GM21576 (cell line): ENCODE results near the gene PELI2.

Experiments used
- ATAC-seq: cut with Tn5 transposase; IDR thresholded peaks from one replicate; pipeline ENCODE4 v1.9.1; 2021; ENCODE audit warnings: mild to moderate bottlenecking, moderate library complexity; ENCODE audit not compliant: unreplicated experiment

Gene PELI2

DNA sequence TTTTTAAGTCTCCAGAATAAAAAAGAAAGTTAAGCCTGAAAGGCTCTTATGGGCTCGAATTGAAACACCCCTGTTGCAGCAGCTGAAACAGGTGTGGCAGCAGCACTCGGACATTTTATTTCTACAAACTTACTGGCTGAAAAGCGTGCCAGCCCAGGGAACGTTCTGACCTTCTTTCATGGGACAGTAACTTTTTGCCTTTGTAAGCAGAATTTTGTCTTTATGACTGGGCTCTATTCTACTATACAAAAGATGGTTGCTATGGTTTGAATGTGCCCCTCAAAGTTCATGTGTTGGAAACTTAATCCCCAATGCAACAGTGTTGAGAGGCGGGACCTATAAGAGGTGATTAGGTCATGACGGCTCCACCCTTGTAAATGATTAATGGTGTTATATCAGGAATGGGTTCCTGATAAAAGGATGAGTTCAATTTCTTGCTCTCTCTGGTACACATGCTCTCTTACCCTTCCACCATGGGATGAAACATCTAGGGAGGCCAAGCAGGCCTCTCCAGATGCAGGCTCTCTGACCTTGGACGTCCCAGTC is 52.7 kb downstream of the PELI2 start:
- no peak for ATAC-seq

DNA sequence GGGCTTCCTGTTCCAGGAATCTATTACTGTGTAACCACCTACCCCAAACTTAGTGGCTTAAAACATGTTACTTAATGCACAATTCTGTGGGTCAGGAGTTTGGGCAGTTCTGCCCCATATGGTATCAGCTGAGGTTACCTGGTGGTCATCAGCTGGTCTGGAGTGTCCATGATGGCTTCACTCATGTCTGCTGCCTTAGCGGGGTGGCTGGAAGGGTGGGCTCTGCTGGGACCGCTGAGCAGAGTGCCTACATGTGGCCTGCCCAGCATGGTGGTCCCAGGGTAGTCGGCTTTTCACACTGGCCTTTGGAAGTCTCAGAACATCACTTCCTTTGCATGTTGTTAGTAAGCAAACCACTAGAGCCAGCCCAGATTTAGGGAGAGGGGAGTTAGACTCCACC is 53.9 kb downstream of the PELI2 start:
- no peak for ATAC-seq

GRCh38 chr14:56172571-56172971 is 54.4 kb downstream of the PELI2 start:
- no peak for ATAC-seq

DNA sequence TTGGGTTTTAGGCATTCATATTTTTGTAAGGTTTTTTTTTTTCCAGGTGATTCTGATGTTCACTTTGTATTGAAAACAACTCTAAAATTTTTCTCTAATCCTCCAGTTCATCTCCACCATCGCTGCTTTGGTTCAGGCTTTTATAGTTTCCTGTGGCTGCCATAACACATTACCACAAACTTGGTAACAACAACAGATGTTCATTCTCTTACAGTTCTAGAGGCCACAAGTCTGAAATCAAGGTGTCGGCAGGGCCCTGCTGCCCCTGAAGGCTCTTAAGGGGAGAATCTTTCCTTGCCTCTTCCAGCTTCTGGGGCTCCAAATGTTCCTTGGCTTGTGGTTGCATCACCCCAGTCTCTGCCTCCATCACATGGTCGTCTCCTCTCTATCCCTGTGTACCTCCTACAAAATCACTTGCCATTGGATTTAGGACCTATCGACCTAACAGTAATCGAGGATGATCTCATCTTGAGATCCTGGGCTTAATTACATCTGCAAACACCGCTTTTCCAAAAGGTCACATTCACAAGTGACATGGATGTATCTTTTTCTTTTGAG is 55.2 kb downstream of the PELI2 start:
- ATAC-seq: no peak

DNA sequence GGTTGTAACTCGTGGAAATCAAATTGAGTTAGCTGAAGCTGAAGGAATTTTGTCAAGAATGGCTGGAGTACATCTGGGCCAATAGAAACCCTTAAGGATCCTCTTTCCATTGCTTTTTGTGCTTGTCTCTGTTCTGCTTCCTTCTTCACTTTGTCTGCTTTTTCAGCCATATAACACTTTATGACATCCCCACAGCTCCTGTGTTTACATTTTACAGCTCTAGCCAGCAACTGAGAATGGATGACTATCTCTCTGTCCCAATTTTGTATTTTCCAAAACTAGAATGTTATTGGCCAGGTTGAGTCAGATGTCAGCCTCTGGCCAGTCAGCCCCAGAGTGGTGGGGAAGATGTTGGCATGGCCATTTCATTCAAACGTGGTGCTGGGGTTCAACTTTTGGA is 57.6 kb downstream of the PELI2 start:
- no peak for ATAC-seq

DNA sequence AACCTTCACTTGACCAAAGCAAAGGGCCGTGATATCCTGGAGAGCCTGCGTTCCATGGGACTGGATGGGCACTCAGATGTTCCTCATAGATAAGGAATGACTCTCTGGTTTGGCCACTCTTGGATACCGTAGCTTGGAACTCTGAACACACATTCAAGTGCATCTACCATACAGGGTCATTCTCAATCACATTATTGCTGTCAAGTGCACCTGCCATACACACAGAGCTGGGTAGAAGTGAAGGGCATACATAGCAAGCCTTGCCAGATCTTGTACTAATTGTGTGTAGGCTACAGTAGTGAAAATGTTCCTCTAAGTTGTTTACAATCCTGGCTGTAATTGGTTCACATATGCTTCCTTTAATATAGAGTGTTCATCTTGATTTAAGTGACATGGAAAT is 58.3 kb downstream of the PELI2 start:
- no peak for ATAC-seq

GRCh38 chr14:56177036-56177435 is 58.8 kb downstream of the PELI2 start:
- ATAC-seq: no peak

- ATAC-seq: no peak
These were observed 62.7 kb downstream of the PELI2 start for GRCh38 chr14:56180754-56181542.

DNA sequence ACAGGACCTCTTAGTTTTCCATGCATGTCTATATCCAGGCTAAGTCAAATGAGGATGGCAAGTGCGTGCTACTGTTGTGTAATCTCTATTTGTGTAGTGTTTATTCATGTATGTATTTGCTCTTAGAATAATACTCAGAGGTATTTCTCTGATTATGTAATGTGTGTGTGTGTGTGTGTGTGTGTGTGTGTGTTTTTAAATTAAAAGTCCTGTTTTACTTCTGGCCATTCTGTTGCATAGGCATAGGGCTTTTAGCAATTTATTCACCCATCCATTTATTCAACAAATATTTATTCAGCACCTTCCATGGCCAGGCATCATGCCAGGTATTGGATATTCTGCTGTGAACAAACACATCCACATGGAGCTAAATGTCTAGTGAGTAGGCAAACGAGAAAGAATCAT is 63.5 kb downstream of the PELI2 start:
- no peak for ATAC-seq

GRCh38 chr14:56182410-56182809 is 64.2 kb downstream of the PELI2 start:
- ATAC-seq: no peak

GRCh38 chr14:56183631-56184157 is 65.5 kb downstream of the PELI2 start:
- no peak for ATAC-seq

- no peak for ATAC-seq
These were observed 67.8 kb downstream of the PELI2 start for GRCh38 chr14:56185992-56186391.

DNA sequence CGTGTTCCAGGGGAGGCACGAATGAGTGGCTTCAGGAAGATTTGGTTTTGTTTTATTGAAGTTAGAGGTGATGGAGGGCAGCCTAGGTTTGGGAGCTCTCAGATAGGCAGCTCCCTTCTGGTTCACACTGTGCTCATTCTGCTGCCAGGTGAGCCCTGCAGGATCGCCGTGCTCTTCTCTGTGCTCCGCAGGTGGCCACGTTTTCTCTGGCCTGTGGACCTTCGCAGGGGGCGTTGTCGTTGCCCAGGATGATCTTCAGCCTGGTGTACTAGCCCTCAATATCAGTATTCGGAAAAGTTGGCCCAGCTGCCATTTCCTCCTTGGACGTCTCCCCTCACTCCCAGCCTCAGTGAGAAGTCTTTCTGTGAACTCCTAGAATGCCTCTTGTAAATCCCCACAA is 69.5 kb downstream of the PELI2 start:
- no peak for ATAC-seq

- ATAC-seq: no peak
These were observed 71.1 kb downstream of the PELI2 start for GRCh38 chr14:56189307-56189706.

DNA sequence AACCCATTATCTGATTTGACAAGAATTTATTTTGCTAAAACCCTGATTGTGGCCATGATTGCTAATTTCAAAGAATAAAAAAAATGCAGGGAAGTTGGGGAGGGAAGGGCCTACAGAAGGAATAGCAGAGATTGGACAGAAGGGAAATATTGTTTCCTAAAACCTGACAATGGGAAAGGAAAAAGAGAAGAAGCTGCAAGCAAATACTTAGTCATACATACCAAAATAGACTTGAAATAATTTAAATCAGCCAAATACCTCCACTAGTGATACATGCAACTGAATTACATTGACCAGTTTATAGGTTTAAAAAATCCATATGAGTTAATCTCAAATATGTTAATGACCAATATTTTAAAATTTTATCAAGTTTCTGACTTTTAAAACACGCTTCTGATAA is 75.1 kb downstream of the PELI2 start:
- ATAC-seq: no peak

- no peak for ATAC-seq
These were observed 75.8 kb downstream of the PELI2 start for GRCh38 chr14:56194042-56194441.

DNA sequence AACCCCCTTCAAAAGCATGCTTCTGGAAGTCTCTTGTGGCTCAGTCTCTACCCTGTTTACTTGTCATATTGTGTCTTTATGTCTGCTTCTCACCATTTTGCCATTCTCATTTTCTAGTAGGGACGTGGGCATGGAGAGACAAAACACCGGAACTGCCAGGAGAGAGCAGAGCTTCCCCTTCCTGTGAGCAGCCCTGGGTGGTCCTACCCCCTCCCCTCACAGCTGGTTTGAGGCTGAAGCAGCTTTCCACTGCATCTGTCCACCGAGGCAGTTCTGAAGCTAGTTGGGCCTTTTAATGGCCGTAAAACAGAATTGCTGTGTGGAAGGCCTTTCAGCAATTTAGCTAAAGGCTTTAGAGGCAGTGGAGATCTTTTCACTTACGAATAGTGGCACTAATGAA is 77.0 kb downstream of the PELI2 start:
- ATAC-seq: no peak

- peak; percentile 75 for ATAC-seq
These were observed 77.5 kb downstream of the PELI2 start for GRCh38 chr14:56195704-56196103.

GRCh38 chr14:56196274-56196673 is 78.1 kb downstream of the PELI2 start:
- ATAC-seq: no peak

- ATAC-seq: no peak
These were observed 78.9 kb downstream of the PELI2 start for GRCh38 chr14:56197150-56197549.

GRCh38 chr14:56198438-56198837 is 80.2 kb downstream of the PELI2 start:
- no peak for ATAC-seq
